GM23248 (cell line): ENCODE results near the gene VANGL1. TPM values are rescaled to one million over a fixed set of nuclear protein-coding genes. Genes with fewer than 3 reads are reported as not detected.

Experiments
- DNase-seq: peaks from one replicate; pipeline ENCODE4 v3.0.0-alpha.2; 2015
- H2AFZ ChIP-seq: fragments of 200-600 bp; sonication (generic); 2 replicates; pipeline ENCODE4 v1.6.1; 2016; ENCODE audit warnings: antibody characterized with exemption
- H3F3A ChIP-seq: fragments of 200-600 bp; sonication (generic); 2 replicates; pipeline ENCODE4 v1.6.1; 2016; ENCODE audit warnings: mild to moderate bottlenecking, antibody characterized with exemption, mixed run types; ENCODE audit not compliant: insufficient read depth
- H3K27ac ChIP-seq: fragments of 200-600 bp; sonication (generic); 2 replicates; pipeline ENCODE4 v1.5.1; 2016; ENCODE audit warnings: mild to moderate bottlenecking
- H3K27me3 ChIP-seq: fragments of 200-600 bp; sonication (generic); replicated peaks from 2 replicates; pipeline ENCODE4 v1.6.1; 2016; ENCODE audit warnings: mild to moderate bottlenecking; ENCODE audit not compliant: insufficient read depth
- H3K36me3 ChIP-seq: fragments of 200-600 bp; sonication (generic); 2 replicates; pipeline ENCODE4 v1.6.1; 2016; ENCODE audit warnings: low read depth, mild to moderate bottlenecking
- H3K4me1 ChIP-seq: fragments of 200-600 bp; sonication (generic); 2 replicates; pipeline ENCODE4 v1.6.1; 2016; ENCODE audit warnings: mild to moderate bottlenecking; ENCODE audit not compliant: insufficient read depth
- H3K4me2 ChIP-seq: fragments of 200-600 bp; sonication (generic); one replicate; pipeline ENCODE4 v1.6.1; 2016; ENCODE audit warnings: mild to moderate bottlenecking; ENCODE audit not compliant: unreplicated experiment
- H3K4me3 ChIP-seq: fragments of 200-600 bp; sonication (generic); 2 replicates; pipeline ENCODE4 v1.5.1; 2016; ENCODE audit warnings: mild to moderate bottlenecking
- H3K79me2 ChIP-seq: fragments of 200-600 bp; sonication (generic); 2 replicates; pipeline ENCODE4 v1.6.1; 2016; ENCODE audit warnings: mild to moderate bottlenecking; ENCODE audit not compliant: insufficient read depth
- H3K9ac ChIP-seq: fragments of 200-600 bp; sonication (generic); 2 replicates; pipeline ENCODE4 v1.6.1; 2016; ENCODE audit warnings: mild to moderate bottlenecking
- H3K9me2 ChIP-seq: fragments of 200-600 bp; sonication (generic); 2 replicates; pipeline ENCODE4 v1.6.1; 2016; ENCODE audit warnings: mixed run types, mild to moderate bottlenecking, moderate library complexity; ENCODE audit not compliant: insufficient read depth
- H3K9me3 ChIP-seq: fragments of 200-600 bp; sonication (generic); one replicate; pipeline ENCODE4 v1.6.1; 2017; ENCODE audit warnings: low read depth
- H4K20me1 ChIP-seq: fragments of 200-600 bp; sonication (generic); 2 replicates; pipeline ENCODE4 v1.6.0; 2016; ENCODE audit not compliant: insufficient read depth
- EZH2 ChIP-seq: fragments of 200-600 bp; sonication (generic); IDR thresholded peaks from 2 replicates; pipeline ENCODE4 v1.6.1; 2018; ENCODE audit warnings: antibody characterized with exemption, mild to moderate bottlenecking; ENCODE audit not compliant: insufficient read depth, poor library complexity, severe bottlenecking
- EZH2phosphoT487 ChIP-seq: fragments of 200-600 bp; sonication (generic); IDR thresholded peaks from 2 replicates; pipeline ENCODE4 v1.6.1; 2018; ENCODE audit warnings: antibody characterized with exemption, moderate library complexity, mild to moderate bottlenecking, low read depth; ENCODE audit not compliant: insufficient read depth
- WGBS, 2 experiments: methylation state at CpG; one replicate each; pipeline ENCODE4 v1.1.6; 2015 to 2017; ENCODE audit warnings: low lambda C conversion rate in 2 of 2, low coverage in 1 of 2; ENCODE audit errors: missing lambda C conversion rate in 2 of 2; 5-methylcytosine and 5-hydroxymethylcytosine counted together
- in situ Hi-C: fragments of 300-500 bp; cut with MboI; formaldehyde crosslinking; loops from 2 replicates; pipeline ENCODE4 v1.15.0; 2020
- polyA plus RNA-seq: library from polyadenylated mRNA; unstranded; fragments of >200 nt; fragmentation: Nextera tagmentation; extraction: Ambion mirVana; gene quantifications from 2 replicates; pipeline ENCODE4 v1.2.1, GENCODE V29; 2016
- total RNA-seq: library from RNA; depleted of rRNA; stranded (reverse); fragments of >200 nt; shearing (Covaris generic); gene quantifications from 2 replicates; pipeline ENCODE4 v1.2.3, GENCODE V29; 2014; rRNA removed

Gene VANGL1
- total RNA-seq: 11.7 and 12.9 TPM in 2 replicates
- polyA plus RNA-seq: 13.8 and 14.7 TPM in 2 replicates

DNA sequence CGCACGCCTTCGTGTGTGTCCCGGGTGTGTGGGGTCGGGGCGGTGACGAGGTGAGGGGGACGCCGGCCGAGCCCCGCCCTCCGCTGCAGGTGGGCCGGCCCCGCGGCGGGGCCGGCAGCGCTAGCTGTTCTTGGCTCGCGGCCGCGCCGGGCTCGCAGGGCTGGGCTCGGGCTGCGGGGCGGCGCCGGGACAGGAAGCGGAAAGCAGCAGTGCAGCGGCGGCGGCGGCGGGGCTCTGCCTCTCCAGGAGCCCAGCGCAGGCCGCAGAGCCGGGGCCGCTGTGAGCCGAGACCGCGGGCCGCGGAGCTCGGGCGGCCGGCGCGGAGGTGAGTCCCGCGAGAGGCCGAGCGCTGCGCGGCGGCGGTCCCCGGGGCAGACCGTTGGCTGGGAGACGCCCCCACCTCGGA is at the start of gene VANGL1:
VANGL1 (plus strand) TSS at position 209 of the 406 bp plus-strand sequence. CDS start 9,444 bp downstream, outside the sequence.
- peak within 1 kb of the TSS; percentile 91 for H2AFZ ChIP-seq
- H4K20me1 ChIP-seq: no peaks in the 10 kb centered on the region
- H3K9me2 ChIP-seq: no peaks in the 10 kb centered on the region
- peaks cover 40% of the 10 kb centered on the region for H3K79me2 ChIP-seq
- H3F3A ChIP-seq: peaks cover 10% of the 10 kb centered on the region; the same call in 1 of the 2 replicates
- 1% methylated on average over 19 to 41 of the region's 61 CpGs for WGBS, 2 experiments
- TF ChIP-seq EZH2 (no peak), EZH2phosphoT487 (no peak)
- H3K4me1 ChIP-seq: peaks cover 9% of the 10 kb centered on the region
- in situ Hi-C loops: no loop called here
- H3K9ac ChIP-seq: peak within 1 kb of the TSS; percentile 72
- peak within 1 kb of the TSS; percentile 90 for H3K4me2 ChIP-seq
- no peaks in the 10 kb centered on the region for H3K36me3 ChIP-seq
- H3K27me3 ChIP-seq: no peaks in the 10 kb centered on the region
- H3K27ac ChIP-seq: no peak within 1 kb of the TSS
- no peaks in the 10 kb centered on the region for H3K9me3 ChIP-seq
- DNase-seq: peak; percentile 88
- H3K4me3 ChIP-seq: peak within 1 kb of the TSS; percentile 89

- no peaks in the 10 kb centered on the region for H3K27me3 ChIP-seq
- no peaks in the 10 kb centered on the region for H3K36me3 ChIP-seq
- no peaks in the 10 kb centered on the region for H3F3A ChIP-seq
- in situ Hi-C loops: loop anchor here (10.0 kb wide), 1 partner anchor 447 kb away; no protein-coding TSS in a partner anchor
- no peak for TF ChIP-seq EZH2phosphoT487
- TF ChIP-seq EZH2: no peak
- no peaks in the 10 kb centered on the region for H3K79me2 ChIP-seq
- no peak for DNase-seq
- no peak overlapping the region for H3K27ac ChIP-seq
- no peak overlapping the region for H3K4me2 ChIP-seq
- 96 to 100% methylated on average over 1 of the region's 1 CpG for WGBS, 2 experiments
- no peak overlapping the region for H3K9ac ChIP-seq
- H3K4me3 ChIP-seq: no peak overlapping the region
- no peaks in the 10 kb centered on the region; the same call in 1 of the 2 replicates for H3K9me2 ChIP-seq
- H4K20me1 ChIP-seq: no peaks in the 10 kb centered on the region
- H3K4me1 ChIP-seq: peaks cover 12% of the 10 kb centered on the region; the same call in 1 of the 2 replicates
- no peak overlapping the region for H2AFZ ChIP-seq
- peaks cover 6% of the 10 kb centered on the region for H3K9me3 ChIP-seq
Measured at GRCh38 chr1:115592264-115592663, 49.5 kb upstream of the VANGL1 start.

- H2AFZ ChIP-seq: no peak overlapping the region
- H4K20me1 ChIP-seq: no peaks in the 10 kb centered on the region
- no peak overlapping the region for H3K27ac ChIP-seq
- in situ Hi-C loops: loop anchor here (10.0 kb wide), 1 partner anchor 449 kb away; no protein-coding TSS in a partner anchor
- H3K9me2 ChIP-seq: no peaks in the 10 kb centered on the region; the same call in 1 of the 2 replicates
- WGBS, 2 experiments: 83 to 95% methylated on average over 4 of the region's 4 CpGs
- H3K9me3 ChIP-seq: no peaks in the 10 kb centered on the region
- no peaks in the 10 kb centered on the region for H3K27me3 ChIP-seq
- no peak overlapping the region for H3K9ac ChIP-seq
- H3K36me3 ChIP-seq: no peaks in the 10 kb centered on the region
- no peak overlapping the region for H3K4me3 ChIP-seq
- TF ChIP-seq EZH2 (no peak), EZH2phosphoT487 (no peak)
- no peaks in the 10 kb centered on the region for H3K79me2 ChIP-seq
- H3F3A ChIP-seq: no peaks in the 10 kb centered on the region
- DNase-seq: no peak
- H3K4me1 ChIP-seq: peaks cover 12% of the 10 kb centered on the region; the same call in 1 of the 2 replicates
- H3K4me2 ChIP-seq: no peak overlapping the region
Measured at GRCh38 chr1:115593365-115594259, 48.2 kb upstream of the VANGL1 start.

- Histone ChIP-seq H2AFZ (no peak overlapping the region), H3K4me2 (no peak overlapping the region), H3K4me3 (no peak overlapping the region), H3K4me1 (peaks cover 12% of the 10 kb centered on the region; the same call in 1 of the 2 replicates), H3K9me2 (no peaks in the 10 kb centered on the region), H3K9ac (no peak overlapping the region), H3K36me3 (no peaks in the 10 kb centered on the region), H3F3A (no peaks in the 10 kb centered on the region), H3K27me3 (no peaks in the 10 kb centered on the region), H4K20me1 (no peaks in the 10 kb centered on the region), H3K79me2 (no peaks in the 10 kb centered on the region), H3K27ac (no peak overlapping the region), H3K9me3 (no peaks in the 10 kb centered on the region)
- DNase-seq: no peak
- in situ Hi-C loops: loop anchor here (10.0 kb wide), 1 partner anchor 450 kb away; no protein-coding TSS in a partner anchor
- 92 to 96% methylated on average over 4 of the region's 4 CpGs for WGBS, 2 experiments
- TF ChIP-seq EZH2phosphoT487: no peak
- no peak for TF ChIP-seq EZH2
Measured at GRCh38 chr1:115594600-115594999, 47.2 kb upstream of the VANGL1 start.
